HG02852 (cell line): ENCODE measurements around the gene ADCK1.
"Not testable (repeated sequence)": the region's sequence is repeated elsewhere in the genome, so short reads cannot be mapped to it uniquely, and the experiment has no call there.

Experiments
- ATAC-seq: cut with Tn5 transposase; IDR thresholded peaks from one replicate; pipeline ENCODE4 v1.9.1; 2021; ENCODE audit warnings: mild to moderate bottlenecking, moderate library complexity; ENCODE audit not compliant: unreplicated experiment

The ADCK1 gene

DNA sequence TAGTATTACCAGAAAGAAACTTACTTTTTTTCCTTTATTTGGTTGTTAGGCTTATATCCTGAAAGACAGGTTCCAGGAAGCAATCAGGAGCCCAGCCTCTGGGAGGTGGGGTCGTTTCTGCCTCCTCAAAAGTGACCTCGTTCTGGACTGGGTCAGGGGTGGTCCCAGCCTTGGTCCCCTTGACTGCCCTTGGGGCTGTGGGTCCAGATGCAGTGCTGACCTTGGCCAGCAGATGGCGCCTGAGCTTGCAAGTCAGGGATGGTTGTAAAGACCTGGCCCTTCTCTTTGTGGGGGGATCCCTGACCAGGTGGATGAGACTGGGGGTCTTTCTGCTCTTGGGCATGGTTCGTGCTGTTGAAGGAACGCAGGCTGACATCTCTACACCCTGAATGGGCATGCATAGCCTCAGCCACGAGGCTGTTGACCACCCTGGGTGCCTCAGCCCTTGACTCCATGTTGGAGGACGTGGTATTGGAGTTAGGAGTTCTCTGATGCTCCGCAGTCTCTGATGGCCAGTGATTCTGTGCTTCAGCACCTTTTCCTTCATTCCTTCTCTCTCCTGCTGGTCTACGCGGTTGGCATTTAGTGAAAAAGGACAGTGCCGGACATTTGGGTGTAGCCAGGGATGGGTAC, 62.4 kb downstream of the ADCK1 start:
- ATAC-seq, result peak; percentile 75

DNA sequence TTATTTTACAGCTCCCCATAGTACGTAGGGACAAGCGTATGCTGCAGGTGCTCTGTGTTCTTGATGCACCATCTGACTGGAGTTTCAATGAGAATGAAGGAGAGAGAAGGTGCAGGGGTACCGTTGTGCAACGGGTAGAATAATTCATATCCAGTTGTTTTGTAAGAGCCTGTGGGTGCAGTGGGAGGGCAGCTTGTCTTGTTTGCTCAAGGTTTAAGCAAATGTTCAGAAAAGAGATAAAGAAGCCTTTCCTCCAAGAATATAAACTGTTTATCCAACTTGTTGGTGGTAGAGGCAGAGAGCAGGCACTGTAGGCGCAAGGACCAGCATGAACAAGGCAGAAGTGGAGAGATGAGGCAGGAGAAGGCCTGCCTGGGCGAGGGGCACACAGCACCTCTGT, 64.2 kb downstream of the ADCK1 start:
- no peak for ATAC-seq

DNA sequence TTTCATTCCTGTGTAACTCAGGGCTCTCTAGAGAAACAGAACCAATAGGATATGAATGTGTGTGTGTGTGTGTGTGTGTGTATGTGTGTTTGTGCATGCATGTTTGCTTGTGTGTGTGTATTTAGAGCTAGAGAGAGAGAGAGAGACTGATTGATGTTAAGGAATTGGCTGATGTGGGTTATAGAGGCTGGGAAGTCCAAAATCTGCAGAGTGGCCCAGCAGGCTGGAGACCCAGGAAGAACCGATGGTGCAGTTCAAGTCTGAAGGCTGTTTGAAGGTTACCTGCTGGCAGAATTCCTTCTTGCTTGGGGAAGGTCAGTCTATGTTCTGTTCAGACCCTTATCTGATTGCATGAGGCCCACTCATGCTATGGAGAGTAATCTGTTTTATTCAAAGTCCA, 64.7 kb downstream of the ADCK1 start:
- no peak for ATAC-seq

DNA sequence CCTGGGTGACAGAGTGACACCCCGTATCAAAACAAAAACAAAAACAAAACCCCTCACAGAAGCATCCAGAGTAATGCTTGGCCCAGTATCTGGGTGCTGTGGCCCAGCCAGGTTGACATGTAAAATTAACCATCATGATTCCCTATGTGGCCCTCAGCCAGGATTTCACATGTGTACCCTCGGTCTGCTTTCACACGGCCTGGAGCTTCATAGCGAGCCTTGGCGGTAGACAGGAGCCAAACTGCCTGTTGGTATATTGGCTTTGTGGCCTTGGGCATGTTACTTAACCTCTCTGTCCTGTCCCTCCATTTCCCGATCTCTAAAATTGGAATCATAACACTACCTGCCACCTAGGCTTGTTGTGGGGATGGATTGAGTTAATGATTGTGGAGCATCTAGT, 65.5 kb downstream of the ADCK1 start:
- ATAC-seq, result no peak

DNA sequence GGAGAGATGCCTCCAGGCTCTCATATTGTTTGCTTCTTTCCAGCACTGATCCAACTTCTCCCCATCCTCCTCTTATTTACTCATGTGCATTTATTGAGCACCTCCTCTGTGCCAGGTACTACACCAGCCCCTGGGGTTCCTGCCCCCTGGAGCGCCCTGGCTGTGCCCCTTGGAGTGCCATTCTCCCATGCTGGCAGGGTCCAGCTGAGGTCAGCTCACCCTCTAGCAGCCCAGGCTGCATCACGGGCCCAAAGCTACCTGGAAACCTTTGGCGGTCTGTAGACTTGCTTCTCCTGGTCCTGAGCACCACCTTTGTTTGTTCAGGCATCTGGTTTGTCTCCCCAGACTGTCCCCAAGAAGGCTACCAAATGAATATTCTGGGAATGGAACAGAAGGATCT, 67.0 kb downstream of the ADCK1 start:
- no peak for ATAC-seq

DNA sequence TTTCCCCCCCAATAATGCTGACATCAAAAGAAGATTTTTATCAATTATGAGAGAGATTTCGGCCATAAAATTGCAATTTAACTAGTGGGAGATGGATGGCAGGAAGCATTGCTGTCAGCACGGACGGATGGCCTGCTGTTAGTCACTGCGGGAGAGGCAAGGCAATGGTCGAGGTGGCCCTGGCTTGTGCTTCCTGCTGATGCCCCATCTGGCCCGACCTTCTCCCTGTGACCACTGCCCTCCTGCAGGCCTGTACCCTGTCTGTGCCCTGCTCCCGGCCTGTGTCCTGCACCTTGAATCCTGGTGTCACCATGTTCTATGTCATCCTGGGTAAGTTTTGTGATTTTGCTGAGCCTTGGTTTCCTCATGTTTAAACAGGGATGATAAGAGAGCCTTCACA, 67.6 kb downstream of the ADCK1 start:
- no peak for ATAC-seq

DNA sequence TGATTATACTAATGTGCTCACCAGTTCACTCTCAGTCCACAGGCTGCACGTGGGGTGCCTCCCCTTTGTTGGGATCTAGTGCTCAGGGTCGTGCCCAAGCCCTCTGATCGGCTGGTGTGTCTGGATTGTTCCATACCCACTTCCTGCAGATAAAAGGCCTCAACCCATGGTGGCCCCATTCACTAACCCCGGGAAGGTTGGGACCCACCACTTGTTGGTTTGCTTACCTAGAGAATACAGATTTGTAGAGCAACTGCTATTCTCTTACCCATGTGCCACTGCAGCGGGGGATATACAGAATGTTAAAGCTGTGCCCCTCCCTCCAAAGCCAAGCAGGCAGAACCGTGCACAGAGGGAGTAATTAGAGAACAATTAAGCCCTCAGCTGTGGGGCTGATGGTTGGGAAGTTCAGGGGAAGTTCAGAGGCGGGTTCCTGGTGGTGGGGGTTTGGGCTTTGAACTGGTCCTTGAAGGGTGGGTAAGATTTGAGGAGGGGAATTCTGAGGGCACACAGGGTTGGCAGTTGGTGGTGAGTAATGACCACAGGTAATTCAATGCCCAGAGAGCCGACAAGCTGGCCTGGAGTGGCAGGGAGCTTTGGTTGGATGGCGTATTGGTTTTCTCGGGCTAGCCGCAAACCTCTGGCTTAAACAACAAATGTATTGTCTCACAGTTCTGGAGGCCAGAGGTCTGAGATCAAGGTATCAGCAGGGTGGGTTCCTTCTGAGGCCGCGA, 68.8 kb downstream of the ADCK1 start:
- no peak for ATAC-seq

DNA sequence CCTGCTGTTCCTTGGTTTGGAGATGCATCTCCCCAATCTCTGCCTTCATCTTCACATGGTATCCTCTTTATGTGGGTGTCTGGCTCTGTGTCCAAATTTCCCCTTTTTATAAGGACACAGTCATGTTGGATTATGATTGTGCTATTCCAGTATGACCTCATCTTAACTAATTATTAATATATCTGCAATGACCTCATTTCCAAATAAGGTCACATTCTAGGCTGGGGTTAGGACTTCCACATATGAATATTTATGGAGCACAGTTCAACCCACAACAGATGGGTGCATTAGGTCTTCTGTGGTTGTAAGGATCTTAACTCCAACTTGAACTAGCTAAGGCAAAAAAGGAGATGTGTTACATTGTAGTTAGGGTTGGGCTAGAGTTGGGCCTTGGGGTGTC, 69.4 kb downstream of the ADCK1 start:
- ATAC-seq, result no peak

DNA sequence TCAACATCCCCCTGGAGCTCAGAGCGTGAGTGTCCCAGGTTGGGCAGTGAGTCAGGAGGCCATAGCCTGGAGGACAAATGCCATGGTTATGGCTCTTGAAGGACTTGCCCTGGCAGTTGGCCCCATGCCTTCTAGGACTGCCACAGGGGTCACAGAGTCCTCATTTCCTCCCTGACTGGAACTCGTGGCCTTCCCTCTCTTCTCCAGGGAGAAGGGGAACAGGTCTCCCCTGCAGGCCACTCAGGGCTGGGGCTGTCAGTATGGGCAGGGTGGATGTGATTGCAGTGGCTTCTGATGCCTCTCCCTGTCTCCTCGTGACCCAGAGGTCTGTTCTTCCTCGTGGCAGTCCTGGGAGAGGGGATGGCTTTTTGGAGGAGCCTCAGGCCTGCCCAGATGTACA, 70.7 kb downstream of the ADCK1 start:
- ATAC-seq, result no peak

DNA sequence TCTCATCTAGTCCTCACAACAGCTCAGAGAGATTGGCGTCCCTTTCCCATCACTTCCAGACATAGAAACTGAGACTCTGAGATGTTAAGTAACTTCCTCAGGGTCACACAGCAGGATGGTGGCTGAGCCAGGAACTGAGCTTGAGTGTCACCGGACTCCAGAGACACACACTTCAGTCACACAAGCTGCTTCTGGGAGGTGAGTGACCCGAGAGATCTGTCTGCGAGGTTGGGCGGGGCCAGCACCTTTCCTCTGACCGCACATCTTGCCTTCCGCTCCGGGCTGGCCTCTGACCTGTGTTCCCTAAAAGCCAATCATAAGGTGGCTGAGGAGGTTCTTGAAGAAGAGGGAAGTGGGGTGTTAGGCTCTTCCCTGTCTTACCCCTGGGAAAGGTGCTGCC, 72.2 kb downstream of the ADCK1 start:
- ATAC-seq, result no peak

DNA sequence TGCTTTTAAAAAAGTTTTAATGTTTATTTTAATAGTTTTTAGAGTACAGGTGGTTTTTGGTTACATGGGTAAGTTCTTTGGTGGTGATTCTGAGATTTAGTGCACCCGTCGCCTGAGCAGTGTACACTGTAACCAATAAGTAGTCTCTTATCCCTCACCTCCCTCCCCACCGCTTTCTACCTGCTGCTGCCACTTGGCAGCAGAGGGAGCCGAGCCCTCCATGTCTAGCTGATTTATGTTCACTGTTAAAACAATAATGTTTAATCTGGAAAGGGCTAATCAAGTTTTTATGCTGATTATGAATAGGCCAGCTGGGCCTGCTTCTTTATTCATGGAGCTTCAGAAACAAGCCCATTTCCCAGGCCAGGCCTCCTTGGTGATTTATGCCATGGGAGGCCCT, 73.1 kb downstream of the ADCK1 start:
- no peak for ATAC-seq

DNA sequence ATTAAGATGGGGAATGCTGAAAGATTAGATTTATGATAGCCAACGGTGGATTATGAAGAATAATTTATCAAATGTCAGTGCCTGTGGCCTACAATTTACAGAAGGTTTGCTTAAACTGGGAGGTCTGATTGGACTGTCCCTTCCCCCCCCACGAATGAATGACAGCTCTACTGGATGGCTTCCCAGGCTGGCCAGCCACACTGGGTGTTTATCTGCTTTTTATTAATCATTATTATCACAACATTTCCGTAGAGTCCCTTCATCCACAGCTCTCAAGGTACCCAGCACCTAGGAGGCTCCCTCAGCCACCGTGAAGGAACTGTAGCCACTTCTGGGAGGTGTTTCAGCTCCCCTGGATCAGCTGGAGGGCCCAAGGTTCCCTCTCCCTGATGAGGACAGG, 78.9 kb downstream of the ADCK1 start:
- ATAC-seq, result no peak

DNA sequence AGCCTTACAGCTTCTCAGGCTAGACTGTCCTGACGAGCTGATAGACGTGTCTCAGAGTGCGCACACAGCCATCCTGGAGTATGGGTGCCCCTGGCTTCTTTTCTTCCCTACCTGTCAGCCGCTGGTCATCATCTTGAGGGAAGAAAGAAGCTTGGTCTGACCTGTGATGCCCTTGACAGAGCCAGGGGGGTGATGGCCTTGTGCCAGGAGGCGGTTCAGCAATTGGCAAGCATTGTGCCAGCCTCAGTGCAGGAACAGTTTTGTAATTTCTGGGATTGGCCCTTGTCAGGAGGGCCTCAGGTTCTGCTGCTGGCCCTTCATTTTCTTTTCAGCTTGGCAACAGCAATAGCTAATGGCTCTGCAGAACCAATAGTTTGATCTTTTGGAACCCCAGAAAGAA, 80.1 kb downstream of the ADCK1 start:
- no peak for ATAC-seq

DNA sequence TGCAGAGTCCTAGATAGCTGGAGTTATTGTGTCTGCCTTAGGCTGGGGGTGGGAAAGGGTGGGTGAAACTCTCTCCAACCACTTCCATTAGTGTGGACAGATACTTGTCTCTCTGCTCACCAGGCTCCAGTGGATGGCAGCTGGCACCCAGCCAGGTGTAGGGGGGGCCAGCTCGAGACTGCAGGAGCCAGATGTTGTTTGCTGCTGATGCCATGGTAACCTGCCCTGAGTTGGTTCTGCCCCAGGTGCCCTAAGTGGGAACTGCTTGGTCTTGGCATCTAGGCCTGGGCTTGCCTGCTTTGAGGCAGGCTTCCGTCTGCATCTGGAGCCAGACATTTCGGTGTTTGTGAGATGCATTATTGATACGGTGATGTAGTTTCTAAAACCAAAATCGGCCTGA, 82.2 kb downstream of the ADCK1 start:
- no peak for ATAC-seq

DNA sequence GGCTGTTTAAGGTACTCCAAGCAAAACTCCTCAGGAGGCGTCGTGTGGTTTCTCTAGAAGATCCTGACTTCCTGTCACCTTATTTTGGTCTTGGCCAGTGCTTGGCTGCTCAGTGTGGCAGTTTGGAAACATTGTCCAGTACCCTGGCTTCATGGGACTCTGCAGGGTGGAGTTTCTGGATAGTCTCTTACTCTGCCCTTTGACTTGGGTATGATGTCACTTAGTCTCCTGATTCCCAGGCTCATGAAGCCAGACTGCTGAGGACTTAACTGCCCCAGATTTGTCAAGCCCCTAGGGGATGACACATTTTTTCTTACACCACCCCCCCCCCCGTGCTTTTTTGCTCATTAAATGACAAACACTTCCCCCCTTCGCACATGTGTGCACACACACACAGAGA, 82.7 kb downstream of the ADCK1 start:
- no peak for ATAC-seq

DNA sequence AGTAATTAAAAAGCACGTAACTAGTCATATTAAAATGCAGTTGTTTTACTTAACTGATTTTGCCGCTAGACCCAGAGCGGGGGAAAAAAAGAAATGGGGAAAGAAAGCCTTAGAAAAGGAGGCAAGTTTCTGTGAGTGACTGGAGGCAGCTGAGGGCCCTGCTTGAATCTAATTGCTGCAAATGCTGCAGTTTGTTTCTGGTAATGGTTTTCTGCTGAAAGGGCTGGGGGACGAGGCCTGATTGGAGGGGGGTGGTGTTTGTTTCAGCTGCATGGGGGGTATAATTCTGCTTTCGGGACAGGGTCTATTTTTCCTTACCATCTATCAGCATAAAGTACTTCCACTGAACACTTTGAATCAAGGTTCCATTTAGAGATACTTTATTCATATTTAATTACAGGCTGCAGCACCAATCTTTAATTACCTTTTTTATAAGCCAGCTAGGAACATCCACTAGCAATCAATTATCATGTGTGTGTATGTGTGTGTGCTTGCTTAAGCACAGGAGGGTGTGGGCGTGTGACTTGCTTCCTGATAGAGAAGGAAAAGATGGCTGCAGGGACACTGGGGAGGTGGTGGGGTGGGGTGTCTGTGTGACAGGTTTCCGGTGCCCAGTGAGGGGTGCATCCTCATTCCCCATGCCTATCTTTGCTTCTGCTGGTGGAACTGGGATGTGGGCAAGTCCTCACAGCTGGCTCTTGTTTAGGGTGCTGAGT, 83.4 kb downstream of the ADCK1 start:
- ATAC-seq, result no peak

DNA sequence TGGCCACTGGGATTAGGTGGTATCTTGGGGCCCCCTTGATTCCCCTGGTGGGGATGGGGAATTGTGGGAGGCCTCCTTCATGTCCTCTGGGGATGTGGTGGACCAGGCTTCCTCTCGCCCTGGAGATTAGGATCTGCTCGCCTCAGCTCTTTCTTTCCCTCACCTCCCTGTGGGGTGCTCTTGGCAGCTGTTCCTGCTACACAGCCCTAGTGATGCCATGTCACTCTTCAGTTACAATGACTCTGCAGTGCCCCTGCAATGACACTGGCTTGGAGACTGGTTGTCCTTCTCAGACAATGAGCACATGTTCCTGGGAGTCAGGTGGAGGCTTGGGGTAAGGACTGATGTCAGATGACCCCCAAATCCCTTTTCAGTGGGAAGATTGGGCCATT, 83.9 kb downstream of the ADCK1 start:
- no peak for ATAC-seq

DNA sequence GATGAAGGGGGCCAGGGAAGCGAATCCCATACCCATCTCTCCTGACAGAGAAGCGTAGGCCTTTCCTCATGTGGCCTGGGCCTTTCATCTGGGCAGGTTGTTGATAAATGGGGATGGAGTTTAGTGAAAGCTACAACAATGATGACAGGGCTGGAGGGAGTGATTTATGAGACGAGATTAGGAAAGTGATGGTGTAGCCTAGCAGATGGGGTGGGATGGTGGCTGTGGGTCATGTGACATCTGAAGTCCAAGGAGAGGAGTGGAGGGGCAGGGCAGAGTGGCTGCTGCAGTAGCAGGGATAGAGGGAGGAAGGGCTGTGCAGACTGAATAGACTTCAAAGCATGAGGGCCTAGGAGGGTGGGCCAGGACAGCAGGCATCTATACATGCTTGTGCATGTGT, 85.5 kb downstream of the ADCK1 start:
- no peak for ATAC-seq

DNA sequence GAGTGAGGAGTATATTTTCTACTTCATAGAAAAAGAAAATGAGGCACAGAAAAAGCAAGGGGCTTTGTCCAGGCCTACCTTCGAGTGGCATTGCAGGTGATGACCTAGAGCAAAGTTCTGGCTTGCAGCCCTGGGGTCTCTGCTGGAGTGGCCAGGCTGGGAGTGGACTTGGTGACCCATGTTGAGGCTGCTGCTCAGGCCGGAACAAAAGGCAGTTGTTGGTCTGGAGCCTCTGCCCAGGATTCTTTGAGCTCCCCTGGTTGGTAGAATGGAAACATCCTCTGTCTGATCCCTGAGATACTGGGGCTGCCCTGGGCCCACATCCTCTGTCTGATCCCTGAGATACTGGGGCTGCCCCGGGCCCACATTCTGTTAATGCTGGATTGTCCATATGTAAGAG, 86.1 kb downstream of the ADCK1 start:
- no peak for ATAC-seq

DNA sequence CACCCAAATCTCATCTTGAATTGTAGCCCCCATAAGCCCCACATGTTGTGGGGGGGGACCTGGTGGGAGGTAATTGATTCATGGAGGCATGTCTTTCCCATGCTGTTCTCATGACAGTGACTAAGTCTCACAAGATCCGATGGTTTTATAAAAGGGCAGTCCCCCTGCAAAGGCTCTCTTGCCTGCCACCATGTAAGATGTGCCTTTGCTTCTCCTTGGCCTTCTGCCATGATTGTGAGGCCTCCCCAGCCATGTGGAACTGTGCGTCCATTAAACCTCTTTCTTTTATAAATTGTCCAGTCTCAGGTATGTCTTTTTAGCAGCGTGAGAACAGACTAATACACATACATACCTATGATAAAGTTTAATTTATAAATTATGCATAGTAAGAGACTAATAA, 89.0 kb downstream of the ADCK1 start:
- not testable (repeated sequence) for ATAC-seq

DNA sequence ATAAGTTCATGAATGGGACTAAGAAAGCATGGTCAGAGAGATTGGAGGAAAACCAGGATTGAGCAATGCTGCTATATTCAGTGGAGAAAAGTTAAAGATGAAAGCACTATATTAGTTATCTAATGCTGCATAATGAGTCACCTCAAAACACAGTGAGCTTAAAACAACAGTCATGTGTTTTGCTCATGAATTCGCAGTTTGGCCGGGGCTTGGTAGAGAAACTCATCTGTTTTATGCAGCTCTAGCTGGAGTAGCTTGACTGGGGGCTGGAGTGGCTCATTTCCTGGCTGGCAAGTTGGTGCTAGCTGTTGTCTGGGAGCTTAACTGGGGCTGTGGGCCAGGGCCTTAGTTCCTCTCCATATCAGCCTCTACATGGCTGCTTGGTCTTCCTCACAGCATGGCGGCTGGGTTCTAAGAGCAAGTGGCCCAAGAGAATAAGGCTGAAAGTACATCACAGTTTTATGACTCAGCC, 90.1 kb downstream of the ADCK1 start:
- ATAC-seq, result no peak

DNA sequence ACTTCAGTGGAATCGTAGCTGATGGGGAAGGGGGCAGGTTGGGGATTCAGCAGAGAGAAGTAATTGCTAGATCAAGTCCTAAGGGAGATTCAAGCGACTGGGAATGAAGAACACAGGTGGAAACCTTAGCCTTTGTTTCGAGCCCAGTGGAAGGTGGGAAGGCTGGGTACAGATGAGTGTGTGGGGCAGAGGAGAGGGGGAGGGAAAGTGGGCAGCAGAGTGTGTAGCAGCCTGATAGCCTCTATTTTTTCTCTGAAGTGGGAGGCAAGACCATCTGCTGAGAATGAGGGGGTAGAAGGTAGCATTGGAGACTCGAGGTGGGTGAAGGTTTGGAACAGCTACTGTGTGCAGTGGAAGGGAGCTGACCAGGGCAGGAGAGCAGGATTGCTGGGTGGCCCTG, 91.0 kb downstream of the ADCK1 start:
- ATAC-seq, result no peak
